Measurements from ENCODE around the gene OR5H2.
"Not testable (repeated sequence)": the region's sequence is repeated elsewhere in the genome, so short reads cannot be mapped to it uniquely, and the experiment has no call there.

OR5H2 gene

DNA sequence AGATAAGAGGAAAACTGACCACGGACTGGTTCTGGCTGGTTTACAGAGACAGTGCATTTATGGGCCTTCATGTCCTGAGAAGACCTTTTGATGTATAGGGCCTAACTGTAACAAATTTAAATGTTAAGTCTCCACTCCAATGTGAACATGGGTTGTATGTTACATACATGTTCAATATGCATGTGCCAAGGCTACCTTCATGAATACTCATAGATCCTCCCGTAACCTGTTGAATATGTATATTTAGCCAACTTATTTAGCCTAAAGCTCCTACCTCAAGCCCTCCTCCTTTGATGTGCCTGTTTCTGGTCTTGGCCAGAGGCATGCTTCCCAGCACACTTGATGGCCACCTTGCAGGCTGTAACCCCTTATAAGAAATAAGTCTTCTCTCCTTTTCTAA, at the start of gene OR5H2:
Gene OR5H2 (plus strand): TSS at position 301 of the 400 bp plus-strand sequence. CDS start 398 bp downstream, outside the sequence.
- H3K4me3 ChIP-seq (ENCODE audit: low read length): no peak within 1 kb of the TSS
- no peak for TF ChIP-seq CTCF (conservative IDR thresholded peaks at IDR 0.05; ENCODE audit: low read depth, low read length)
- DNase-seq (ENCODE audit: low read depth): no peak

DNA sequence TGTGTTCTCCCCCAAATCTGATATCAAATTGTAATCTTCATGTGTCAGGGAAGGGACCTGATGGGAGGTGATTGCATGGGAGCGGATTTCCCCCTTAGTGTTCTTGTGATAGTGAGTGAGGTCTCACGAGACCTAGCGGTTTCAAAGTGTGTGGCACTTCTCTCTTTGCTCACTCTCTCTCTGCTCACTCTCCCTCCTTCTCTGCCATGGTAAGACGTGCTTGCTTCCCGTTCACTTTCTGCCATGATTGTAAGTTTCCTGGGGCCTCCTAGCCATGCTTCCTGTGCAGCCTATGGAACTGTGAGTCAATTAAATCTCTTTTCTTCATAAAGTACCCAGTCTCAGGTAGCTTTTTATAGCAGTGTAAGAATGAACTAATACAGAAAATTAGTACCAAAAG, 48.8 kb upstream of the OR5H2 start:
- DNase-seq (ENCODE audit: low read depth): no peak
- TF ChIP-seq CTCF (conservative IDR thresholded peaks at IDR 0.05; ENCODE audit: low read depth, low read length): no peak
- H3K4me3 ChIP-seq (ENCODE audit: low read length): no peak overlapping the region

- DNase-seq (ENCODE audit: low read depth): no peak
- no peak for TF ChIP-seq CTCF (conservative IDR thresholded peaks at IDR 0.05; ENCODE audit: low read depth, low read length)
- H3K4me3 ChIP-seq (ENCODE audit: low read length): no peak overlapping the region
These were observed 42.2 kb upstream of the OR5H2 start for GRCh38 chr3:98240131-98240530.

- DNase-seq (ENCODE audit: low read depth): no peak
- no peak overlapping the region for H3K4me3 ChIP-seq (ENCODE audit: low read length)
- TF ChIP-seq CTCF (conservative IDR thresholded peaks at IDR 0.05; ENCODE audit: low read depth, low read length): no peak
These were observed 40.1 kb upstream of the OR5H2 start for GRCh38 chr3:98242155-98242554.

DNA sequence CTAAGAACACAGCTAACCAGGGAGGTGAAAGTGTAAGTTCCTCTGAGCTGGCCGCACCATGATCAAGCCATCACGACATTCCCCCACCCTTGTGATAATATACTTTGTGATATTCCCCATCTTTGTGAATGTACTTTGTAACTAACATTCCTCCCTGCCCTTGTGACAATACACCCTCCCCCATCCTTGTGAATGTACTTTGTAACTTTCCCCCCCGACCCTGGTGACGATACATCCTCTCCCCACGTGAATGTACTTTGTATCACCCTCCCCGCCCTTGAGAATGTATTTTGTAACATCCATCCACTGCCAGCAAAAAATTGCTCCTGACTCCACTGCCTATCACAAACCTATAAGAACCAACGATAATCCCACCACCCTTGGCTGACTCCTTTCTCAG, 38.5 kb upstream of the OR5H2 start:
- no peak for TF ChIP-seq CTCF (conservative IDR thresholded peaks at IDR 0.05; ENCODE audit: low read depth, low read length)
- no peak for DNase-seq (ENCODE audit: low read depth)
- no peak overlapping the region for H3K4me3 ChIP-seq (ENCODE audit: low read length)

- H3K4me3 ChIP-seq (ENCODE audit: low read length): no peak overlapping the region
- TF ChIP-seq CTCF (conservative IDR thresholded peaks at IDR 0.05; ENCODE audit: low read depth, low read length): no peak
- no peak for DNase-seq (ENCODE audit: low read depth)
These were observed 36.2 kb upstream of the OR5H2 start for GRCh38 chr3:98246142-98246541.

GRCh38 chr3:98256026-98256425, 26.3 kb upstream of the OR5H2 start:
- not testable (repeated sequence) for DNase-seq (ENCODE audit: low read depth); H3K4me3 ChIP-seq (ENCODE audit: low read length)

DNA sequence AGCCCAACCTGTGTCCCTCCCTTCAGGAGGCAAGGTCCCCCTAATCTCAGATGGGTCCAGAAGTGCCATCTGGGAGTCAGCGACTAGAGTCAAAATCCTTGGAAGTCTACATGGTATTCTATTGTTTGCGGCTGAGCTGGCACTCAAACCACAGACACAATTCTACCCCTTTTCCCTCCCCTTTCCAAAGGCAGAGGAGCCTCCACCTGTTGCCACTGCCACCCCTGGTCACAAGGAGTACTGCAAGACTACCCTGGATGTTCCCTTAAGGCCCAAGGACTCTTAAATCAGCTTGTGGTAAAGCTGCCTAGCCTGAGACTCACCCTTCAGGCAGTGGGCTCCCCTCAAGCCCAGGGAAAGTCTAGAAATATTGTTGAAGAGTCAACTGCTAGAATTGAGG, 22.6 kb upstream of the OR5H2 start:
- DNase-seq (ENCODE audit: low read depth): no peak
- no peak overlapping the region for H3K4me3 ChIP-seq (ENCODE audit: low read length)
- TF ChIP-seq CTCF (conservative IDR thresholded peaks at IDR 0.05; ENCODE audit: low read depth, low read length): peak; percentile 5

All from retinal pigment epithelial cell (primary cell).